GM18861 (cell line): Measurements from ENCODE around the gene RRAS.

Experiments used
- ATAC-seq: cut with Tn5 transposase; IDR thresholded peaks from one replicate; pipeline ENCODE4 v1.9.1; 2021; ENCODE audit not compliant: unreplicated experiment

RRAS gene

GRCh38 chr19:49655570-49656455 is 15.9 kb upstream of the RRAS start:
- no peak for ATAC-seq

- ATAC-seq, result no peak
These were observed 14.6 kb upstream of the RRAS start for GRCh38 chr19:49654581-49654980.

GRCh38 chr19:49653466-49653806 is 13.5 kb upstream of the RRAS start:
- ATAC-seq, result no peak

- ATAC-seq, result no peak
These were observed 12.9 kb upstream of the RRAS start for GRCh38 chr19:49652551-49653465.

GRCh38 chr19:49651820-49652550 is 12.0 kb upstream of the RRAS start:
- no peak for ATAC-seq

GRCh38 chr19:49651029-49651819 is 11.3 kb upstream of the RRAS start:
- no peak for ATAC-seq

GRCh38 chr19:49646586-49646985 is 6.6 kb upstream of the RRAS start:
- ATAC-seq, result no peak

GRCh38 chr19:49645995-49646394 is 6.1 kb upstream of the RRAS start:
- no peak for ATAC-seq

- ATAC-seq, result no peak
These were observed 5.6 kb upstream of the RRAS start for GRCh38 chr19:49645592-49645991.

GRCh38 chr19:49643466-49643865 is 3.5 kb upstream of the RRAS start:
- no peak for ATAC-seq

- ATAC-seq, result no peak
These were observed 2.6 kb upstream of the RRAS start for GRCh38 chr19:49642492-49643035.

- ATAC-seq, result peak; percentile 50
These were observed 1.9 kb upstream of the RRAS start, which contains the start of gene SCAF1 for GRCh38 chr19:49641688-49642491. TSS of gene SCAF1 (plus strand) at chr19:49642209. CDS start at chr19:49645027, 2,818 bp downstream.

- no peak for ATAC-seq
These were observed 386 bp downstream of the RRAS start for GRCh38 chr19:49639401-49640112.

- no peak for ATAC-seq
These were observed 1.9 kb downstream of the RRAS start for GRCh38 chr19:49637821-49638738.

GRCh38 chr19:49636233-49636932 is 3.6 kb downstream of the RRAS start:
- no peak for ATAC-seq

- ATAC-seq, result no peak
These were observed 4.3 kb downstream of the RRAS start for GRCh38 chr19:49635530-49636232.
